HepG2 (cell line): Measurements from ENCODE around the gene ASF1B. TPM values are rescaled to one million over a fixed set of nuclear protein-coding genes. Genes with fewer than 3 reads are reported as not detected.

Source experiments
- CHD2 ChIP-seq: IDR thresholded peaks from 2 replicates; pipeline ENCODE4 v1.6.1; 2011; ENCODE audit warnings: low read depth, low read length, improper control_type of control experiment
- CSRNP1 ChIP-seq: sonication (generic); formaldehyde crosslinking; IDR thresholded peaks from 2 replicates; pipeline ENCODE4 v1.8.1; 2023; ENCODE audit warnings: mild to moderate bottlenecking, missing genetic modification reagents
- HHEX ChIP-seq: IDR thresholded peaks from 2 replicates; pipeline ENCODE4 v1.6.1; 2016; ENCODE audit warnings: control low read depth
- HNF1B ChIP-seq: sonication (generic); formaldehyde crosslinking; IDR thresholded peaks from 2 replicates; pipeline ENCODE4 v1.5.1; 2020; ENCODE audit warnings: mild to moderate bottlenecking, moderate library complexity, missing genetic modification reagents
- JUNB ChIP-seq: sonication (generic); formaldehyde crosslinking; IDR thresholded peaks from 2 replicates; pipeline ENCODE4 v1.8.0; 2022; ENCODE audit warnings: missing genetic modification reagents, mild to moderate bottlenecking, borderline replicate concordance
- PBX3 ChIP-seq: sonication (generic); formaldehyde crosslinking; IDR thresholded peaks from 2 replicates; pipeline ENCODE4 v1.8.1; 2023; ENCODE audit warnings: missing genetic modification reagents, inconsistent platforms, borderline replicate concordance
- PHB2 ChIP-seq: fragments of 450-650 bp; IDR thresholded peaks from 2 replicates; pipeline ENCODE4 v1.6.1; 2018; ENCODE audit not compliant: partially characterized antibody
- SATB2 ChIP-seq: sonication (generic); formaldehyde crosslinking; IDR thresholded peaks from 2 replicates; pipeline ENCODE4 v1.5.0; 2020; ENCODE audit warnings: missing genetic modification reagents
- TAF15 ChIP-seq: fragments of 200-400 bp; formaldehyde crosslinking; IDR thresholded peaks from one replicate; pipeline ENCODE4 v1.6.1; 2018; ENCODE audit warnings: mild to moderate bottlenecking, low read depth, low read length; ENCODE audit not compliant: poor library complexity, severe bottlenecking
- THRA ChIP-seq: sonication (generic); formaldehyde crosslinking; IDR thresholded peaks from 2 replicates; pipeline ENCODE4 v1.4.0; 2020; ENCODE audit warnings: missing genetic modification reagents, borderline replicate concordance
- U2AF2 ChIP-seq: fragments of 200-400 bp; formaldehyde crosslinking; IDR thresholded peaks from 2 replicates; pipeline ENCODE4 v1.6.1; 2017; ENCODE audit warnings: low read depth, mild to moderate bottlenecking, low read length
- ZFP91 ChIP-seq: sonication (generic); formaldehyde crosslinking; IDR thresholded peaks from 2 replicates; pipeline ENCODE4 v1.9.0; 2022; ENCODE audit warnings: missing genetic modification reagents, mild to moderate bottlenecking, borderline replicate concordance
- ZNF17 ChIP-seq: sonication (generic); formaldehyde crosslinking; IDR thresholded peaks from 2 replicates; pipeline ENCODE4 v1.5.0; 2020; ENCODE audit warnings: mild to moderate bottlenecking, missing genetic modification reagents
- ZNF253 ChIP-seq: sonication (generic); formaldehyde crosslinking; IDR thresholded peaks from 2 replicates; pipeline ENCODE4 v1.8.0; 2022; ENCODE audit warnings: mild to moderate bottlenecking, missing genetic modification reagents, borderline replicate concordance
- ZNF296 ChIP-seq: sonication (generic); formaldehyde crosslinking; conservative IDR thresholded peaks from 2 replicates; pipeline ENCODE4 v1.5.0; 2020; ENCODE audit warnings: mild to moderate bottlenecking, missing genetic modification reagents
- ZNF362 ChIP-seq: sonication (generic); formaldehyde crosslinking; IDR thresholded peaks from 2 replicates; pipeline ENCODE4 v1.4.0; 2020; ENCODE audit warnings: missing genetic modification reagents, mild to moderate bottlenecking, borderline replicate concordance
- ZNF670 ChIP-seq: sonication (generic); formaldehyde crosslinking; IDR thresholded peaks from 2 replicates; pipeline ENCODE4 v1.8.0; 2022; ENCODE audit warnings: mild to moderate bottlenecking, missing genetic modification reagents, borderline replicate concordance
- polyA plus RNA-seq, 8 experiments: library from polyadenylated mRNA; depleted of rRNA in 3 of 8; stranded (reverse) in 7 of 8; unstranded in 1 of 8; fragments of >200 nt; fragmentation: Illumina TruSeq in 4 of 8; extraction: Trizol in 4 of 8; gene quantifications; 2 replicates each; pipeline versions ENCODE4 v1.2.1 to v1.2.3, GENCODE V29; 2011 to 2016; ENCODE audit warnings: low read depth in 4 of 8, missing spikeins in 1 of 8, mixed read lengths in 1 of 8; ENCODE audit not compliant: insufficient read depth in 1 of 8
- total RNA-seq, 5 experiments: library from RNA; depleted of rRNA; stranded (reverse); fragments of >200 nt; fragmentation: Illumina TruSeq; extraction: Trizol; gene quantifications; 2 replicates each; pipeline ENCODE4 v1.2.3, GENCODE V29; 2016; ENCODE audit warnings: low read depth in 1 of 5

ASF1B gene
- total and polyA plus RNA-seq, 2 of the 13 experiments (the other 11 are each of a cell fraction or from before 2014, with no cell fraction given): 18.2 to 24.8 TPM

GRCh38 chr19:14136509-14137281 is at the start of gene ASF1B (continued):
- TF ChIP-seq HNF1B (peak; percentile 76), CHD2 (no peak; the same call in 1 of the 2 replicates), TAF15 (peak; percentile 12), PBX3 (no peak), ZNF17 (CRISPR knock-in tag) (no peak), ZFP91 (CRISPR knock-in tag) (peak; percentile 87), ZNF362 (peak; percentile 18; the same call in 1 of the 2 replicates), ZNF253 (CRISPR knock-in tag) (peak; percentile 95), CSRNP1 (CRISPR knock-in tag) (peak; percentile 89), ZNF296 (no peak), THRA (CRISPR knock-in tag) (peak; percentile 60; the same call in 1 of the 2 replicates), PHB2 (no peak), ZNF670 (CRISPR knock-in tag) (no peak), JUNB (CRISPR knock-in tag) (peak; percentile 75; the same call in 1 of the 2 replicates), HHEX (CRISPR knock-in tag) (no peak), SATB2 (no peak), U2AF2 (no peak)
